ENCODE measurements around the gene WRAP53.

DNA sequence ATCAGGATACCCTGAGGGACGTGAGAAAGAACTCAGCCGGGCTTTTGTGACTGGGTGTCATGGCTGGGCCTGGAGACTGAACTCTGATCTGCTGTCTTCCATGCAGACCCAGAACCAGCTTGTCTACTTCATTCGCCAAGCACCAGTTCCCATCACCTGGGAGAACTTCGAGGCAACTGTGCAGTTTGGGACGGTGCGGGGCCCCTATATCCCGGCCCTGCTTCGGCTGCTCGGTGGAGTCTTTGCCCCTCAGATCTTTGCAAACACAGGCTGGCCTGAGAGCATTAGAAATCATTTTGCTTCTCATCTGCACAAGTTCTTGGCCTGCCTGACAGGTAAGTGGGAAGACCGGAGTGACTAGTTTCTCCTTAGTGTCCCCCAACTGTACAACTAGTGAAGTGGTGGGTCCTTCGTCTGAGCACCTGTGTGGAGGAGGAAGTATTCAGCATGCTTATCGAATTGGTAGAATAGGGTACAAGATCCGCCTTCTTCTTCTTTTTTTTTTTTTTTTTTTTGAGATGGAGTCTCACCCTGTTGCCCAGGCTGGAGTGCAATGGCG is 44.8 kb downstream of the WRAP53 start:
- TF ChIP-seq POLR2A (IDR thresholded peaks at IDR 0.05; ENCODE audit: low read depth, low read length) (no peak), POLR2AphosphoS5 (IDR thresholded peaks at IDR 0.05; ENCODE audit: low read depth, low read length) (no peak), TAF1 (IDR thresholded peaks at IDR 0.05; ENCODE audit: low read depth, low read length) (no peak), SPI1 (IDR thresholded peaks at IDR 0.05; ENCODE audit: low read depth, low read length) (no peak), POU2F2 (IDR thresholded peaks at IDR 0.05; ENCODE audit: low read depth, low read length) (no peak)

Measured in GM12891 (cell line).